Kidney (tissue), 14 donors: ENCODE results near the gene RPL13. TPM values are rescaled to one million over a fixed set of nuclear protein-coding genes. Genes with fewer than 3 reads are reported as not detected.

Experiments used
- DNase-seq, 5 donors: peaks; one replicate each; pipeline ENCODE4 v3.0.0-alpha.2; 2013 to 2020
- FAIRE-seq: peaks from 2 replicates; lab custom pipeline; 2012; peaks lifted over from hg19 to GRCh38; lab: Jason Lieb, UNC
- H3K27ac ChIP-seq, 2 donors: one replicate each; pipeline ENCODE4 v1.7.0; 2013; ENCODE audit warnings: low read depth in 2 of 2, low read length in 2 of 2, inconsistent platforms in 1 of 2
- H3K27me3 ChIP-seq: one replicate; pipeline ENCODE4 v1.7.1; 2013; ENCODE audit warnings: low read length, inconsistent platforms; ENCODE audit not compliant: control insufficient read depth, insufficient read depth
- H3K36me3 ChIP-seq, 3 donors: one replicate each; pipeline versions ENCODE4 v1.7.0 to v1.7.1; 2013; ENCODE audit warnings: low read length in 3 of 3, control low read depth in 1 of 3, inconsistent platforms in 1 of 3; ENCODE audit not compliant: insufficient read depth in 3 of 3, control insufficient read depth in 2 of 3
- H3K4me1 ChIP-seq, 3 donors: one replicate each; pipeline versions ENCODE4 v1.7.0 to v1.7.1; 2013; ENCODE audit warnings: low read length in 3 of 3, inconsistent platforms in 1 of 3, low read depth in 1 of 3; ENCODE audit not compliant: control insufficient read depth in 2 of 3, insufficient read depth in 2 of 3
- H3K4me3 ChIP-seq, 3 donors: one replicate each; pipeline versions ENCODE4 v1.7.0 to v1.8.1; 2013; ENCODE audit warnings: low read length in 3 of 3, control low read depth in 1 of 3, inconsistent platforms in 1 of 3
- H3K9ac ChIP-seq, 3 donors: one replicate each; pipeline versions ENCODE4 v1.7.0 to v1.7.1; 2013; ENCODE audit warnings: low read length in 3 of 3, control low read depth in 1 of 3, inconsistent platforms in 1 of 3
- H3K9me3 ChIP-seq, 3 donors: one replicate each; pipeline versions ENCODE4 v1.7.0 to v1.7.1; 2013; ENCODE audit warnings: low read length in 3 of 3, control low read depth in 1 of 3, inconsistent platforms in 1 of 3; ENCODE audit not compliant: control insufficient read depth in 2 of 3, insufficient read depth in 1 of 3
- intact Hi-C: fragments of 100-400 bp; cut with DNase I; formaldehyde crosslinking; loops from one replicate; pipeline ENCODE4 v1.11.1; 2022
- polyA plus RNA-seq: library from polyadenylated mRNA; stranded (reverse); fragments of 350-450 nt; fragmentation: Illumina TruSeq; extraction: RNeasy Lipid Tissue Mini Kit (QIAGEN cat#74804); gene quantifications from one replicate; pipeline ENCODE4 v1.2.3, GENCODE V29; 2014; ENCODE audit warnings: low read depth, low replicate concordance; ENCODE audit not compliant: insufficient read depth
- total RNA-seq: library from RNA; stranded (reverse); fragmentation: NEBNext Ultra II Directional; extraction: Animal tissue kit (Norgen Biotek cat#: 25700); gene quantifications from one replicate; pipeline ENCODE4 v1.2.1, GENCODE V29; 2021
- TF ChIP-seq, protein P1 (sequence below): IDR thresholded peaks from 3 replicates; pipeline ENCODE4 v1.5.1; 2012; ENCODE audit warnings: mild to moderate bottlenecking, moderate library complexity, borderline replicate concordance; ENCODE audit not compliant: insufficient read depth; ENCODE audit errors: extremely low read depth
- donor health status: control.
- donor health status: control.
- donor health status: control.
- donor health status: control.
- donor health status: control.
- donor health status: DM: yes; HTN: yes; CAD: no.
- donor health status: Normal renal cell carcinoma (clear cell type).

The RPL13 gene
- total and polyA plus RNA-seq, 2 donors from 2014 or later = 1,694 to 3,146 TPM

DNA sequence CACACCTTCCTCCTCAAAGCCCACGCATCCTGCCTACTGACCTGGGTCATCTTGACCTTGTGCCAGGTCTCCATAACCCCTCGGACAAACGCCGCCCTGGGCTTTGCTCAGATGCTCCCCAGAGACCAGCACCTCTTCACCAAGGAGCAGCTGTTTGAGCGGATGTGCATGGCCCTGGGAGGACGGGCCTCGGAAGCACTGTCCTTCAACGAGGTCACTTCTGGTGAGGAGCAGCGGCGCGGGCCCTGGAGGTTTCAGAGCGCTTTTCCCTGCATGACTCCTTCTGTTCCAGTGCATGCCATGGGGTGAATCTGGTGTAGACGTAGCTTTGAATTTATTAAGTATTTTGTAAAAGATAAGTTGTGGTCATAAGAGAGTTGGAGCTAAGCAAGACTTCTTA lies 7.6 kb upstream of the RPL13 start:
- intact Hi-C loops = no loop called here
- TF ChIP-seq, protein P1, sequence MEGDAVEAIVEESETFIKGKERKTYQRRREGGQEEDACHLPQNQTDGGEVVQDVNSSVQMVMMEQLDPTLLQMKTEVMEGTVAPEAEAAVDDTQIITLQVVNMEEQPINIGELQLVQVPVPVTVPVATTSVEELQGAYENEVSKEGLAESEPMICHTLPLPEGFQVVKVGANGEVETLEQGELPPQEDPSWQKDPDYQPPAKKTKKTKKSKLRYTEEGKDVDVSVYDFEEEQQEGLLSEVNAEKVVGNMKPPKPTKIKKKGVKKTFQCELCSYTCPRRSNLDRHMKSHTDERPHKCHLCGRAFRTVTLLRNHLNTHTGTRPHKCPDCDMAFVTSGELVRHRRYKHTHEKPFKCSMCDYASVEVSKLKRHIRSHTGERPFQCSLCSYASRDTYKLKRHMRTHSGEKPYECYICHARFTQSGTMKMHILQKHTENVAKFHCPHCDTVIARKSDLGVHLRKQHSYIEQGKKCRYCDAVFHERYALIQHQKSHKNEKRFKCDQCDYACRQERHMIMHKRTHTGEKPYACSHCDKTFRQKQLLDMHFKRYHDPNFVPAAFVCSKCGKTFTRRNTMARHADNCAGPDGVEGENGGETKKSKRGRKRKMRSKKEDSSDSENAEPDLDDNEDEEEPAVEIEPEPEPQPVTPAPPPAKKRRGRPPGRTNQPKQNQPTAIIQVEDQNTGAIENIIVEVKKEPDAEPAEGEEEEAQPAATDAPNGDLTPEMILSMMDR = no peak
- FAIRE-seq (no peak), DNase-seq (no peak)
- H3K9me3 ChIP-seq = no peaks in the 10 kb centered on the region
- H3K27me3 ChIP-seq = no peaks in the 10 kb centered on the region
- H3K9ac ChIP-seq = no peak overlapping the region
- peaks cover 0 to 6% (median 0%) of the 10 kb centered on the region in 3 donors for H3K4me1 ChIP-seq
- no peak overlapping the region for H3K4me3 ChIP-seq
- H3K27ac ChIP-seq = no peak overlapping the region
- H3K36me3 ChIP-seq = peaks cover 2 to 29% (median 23%) of the 10 kb centered on the region in 3 donors

DNA sequence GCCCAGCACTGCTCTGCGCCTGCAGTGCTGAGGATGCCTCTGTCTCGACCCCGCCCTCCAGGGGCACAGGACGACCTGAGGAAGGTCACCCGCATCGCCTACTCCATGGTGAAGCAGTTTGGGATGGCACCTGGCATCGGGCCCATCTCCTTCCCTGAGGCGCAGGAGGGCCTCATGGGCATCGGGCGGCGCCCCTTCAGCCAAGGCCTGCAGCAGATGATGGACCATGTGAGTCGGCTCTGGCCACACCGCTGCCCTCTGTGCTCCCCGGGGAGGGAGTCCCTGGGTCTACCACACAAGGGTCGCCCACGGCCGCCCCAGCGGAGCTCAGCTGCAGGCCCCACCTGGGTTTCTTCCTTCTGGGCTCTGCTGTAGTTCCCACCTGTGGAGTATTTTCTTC lies 6.7 kb upstream of the RPL13 start:
- no peaks in the 10 kb centered on the region for H3K9me3 ChIP-seq
- DNase-seq = no peak
- FAIRE-seq = no peak

DNA sequence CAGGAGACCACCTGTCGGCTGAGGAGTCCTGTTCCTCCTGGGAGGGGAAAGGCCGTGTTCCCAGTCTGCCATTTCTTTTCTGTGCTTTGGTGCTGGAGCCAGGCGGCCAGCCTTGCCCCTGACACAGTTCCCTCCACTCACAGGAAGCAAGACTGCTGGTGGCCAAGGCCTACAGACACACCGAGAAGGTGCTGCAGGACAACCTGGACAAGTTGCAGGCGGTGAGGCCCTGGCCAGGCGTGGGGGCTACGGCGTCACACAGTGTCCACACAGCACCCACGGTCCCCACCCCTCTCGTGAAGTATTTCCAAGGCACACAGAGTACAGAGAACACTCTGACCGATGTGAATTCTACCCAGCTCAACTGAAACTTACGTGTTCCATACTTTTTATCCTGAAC lies 6.1 kb upstream of the RPL13 start:
- intact Hi-C loops = no loop called here
- DNase-seq (no peak), FAIRE-seq (no peak)
- peaks cover 0 to 6% (median 0%) of the 10 kb centered on the region in 3 donors for H3K4me1 ChIP-seq
- H3K27ac ChIP-seq = no peak overlapping the region
- TF ChIP-seq, protein P1 = no peak
- H3K9ac ChIP-seq = no peak overlapping the region
- no peaks in the 10 kb centered on the region for H3K27me3 ChIP-seq
- no peak overlapping the region for H3K4me3 ChIP-seq
- peaks cover 2 to 19% (median 15%) of the 10 kb centered on the region in 3 donors for H3K36me3 ChIP-seq
- H3K9me3 ChIP-seq = no peaks in the 10 kb centered on the region

More for the DNA sequence above, 6.7 kb upstream of the RPL13 start:
- no peak overlapping the region for H3K4me3 ChIP-seq
- H3K36me3 ChIP-seq = peaks cover 2 to 25% (median 17%) of the 10 kb centered on the region in 3 donors
- TF ChIP-seq, protein P1 = no peak
- H3K9ac ChIP-seq = no peak overlapping the region
- no peak overlapping the region for H3K27ac ChIP-seq
- no peaks in the 10 kb centered on the region for H3K27me3 ChIP-seq
- peaks cover 0 to 6% (median 0%) of the 10 kb centered on the region in 3 donors for H3K4me1 ChIP-seq
- intact Hi-C loops = no loop called here

DNA sequence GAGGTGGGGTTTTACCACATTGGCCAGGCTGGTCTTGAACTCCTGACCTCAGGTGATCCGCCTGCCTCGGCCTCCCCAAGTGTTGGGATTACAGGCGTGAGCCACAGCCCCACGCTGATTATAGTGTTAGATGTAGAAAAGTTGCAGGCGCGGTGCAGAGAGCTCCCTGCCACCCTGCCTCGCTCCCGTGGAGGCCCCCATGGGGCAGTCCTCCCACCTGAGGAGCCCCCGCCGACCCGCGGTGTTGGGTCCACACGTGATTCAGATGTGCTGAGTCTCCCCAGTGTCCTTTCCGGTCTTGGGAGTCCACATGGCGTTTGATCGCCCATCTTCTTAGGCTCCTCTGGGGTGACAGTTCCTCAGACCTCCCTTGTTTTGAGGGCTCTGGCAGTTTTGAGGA lies 5.2 kb upstream of the RPL13 start:
- Histone ChIP-seq H3K27ac (no peak overlapping the region), H3K9ac (no peak overlapping the region), H3K4me3 (no peak overlapping the region), H3K27me3 (no peaks in the 10 kb centered on the region), H3K36me3 (peaks cover 2 to 18% (median 15%) of the 10 kb centered on the region in 3 donors), H3K9me3 (no peaks in the 10 kb centered on the region), H3K4me1 (peaks cover 0 to 6% (median 2%) of the 10 kb centered on the region in 3 donors)
- TF ChIP-seq, protein P1 = no peak
- DNase-seq (no peak), FAIRE-seq (no peak)
- intact Hi-C loops = no loop called here
